ENCODE results near the gene DAPK2. TPM values are rescaled to one million over a fixed set of nuclear protein-coding genes. Genes with fewer than 3 reads are reported as not detected.

DAPK2 gene
- total RNA-seq, 1 experiment from 2014 or later = 2.3 TPM

- no peak for ATAC-seq
- H3K27ac Mint-ChIP-seq = no peak overlapping the region
- H3K4me1 Mint-ChIP-seq = no peaks in the 10 kb centered on the region
- CTCF ChIA-PET = no interaction called here
- no peaks in the 10 kb centered on the region for H3K36me3 Mint-ChIP-seq
- H3K27me3 Mint-ChIP-seq (ENCODE audit: low read depth) = no peaks in the 10 kb centered on the region
- POLR2A ChIA-PET = no interaction called here
- TF ChIP-seq ARID4B (CRISPR knock-in tag; IDR thresholded peaks at IDR 0.05; ENCODE audit: borderline replicate concordance) = no peak
- TF ChIP-seq, protein P1, sequence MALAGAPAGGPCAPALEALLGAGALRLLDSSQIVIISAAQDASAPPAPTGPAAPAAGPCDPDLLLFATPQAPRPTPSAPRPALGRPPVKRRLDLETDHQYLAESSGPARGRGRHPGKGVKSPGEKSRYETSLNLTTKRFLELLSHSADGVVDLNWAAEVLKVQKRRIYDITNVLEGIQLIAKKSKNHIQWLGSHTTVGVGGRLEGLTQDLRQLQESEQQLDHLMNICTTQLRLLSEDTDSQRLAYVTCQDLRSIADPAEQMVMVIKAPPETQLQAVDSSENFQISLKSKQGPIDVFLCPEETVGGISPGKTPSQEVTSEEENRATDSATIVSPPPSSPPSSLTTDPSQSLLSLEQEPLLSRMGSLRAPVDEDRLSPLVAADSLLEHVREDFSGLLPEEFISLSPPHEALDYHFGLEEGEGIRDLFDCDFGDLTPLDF (CRISPR knock-in tag; IDR thresholded peaks at IDR 0.05) = no peak
- no peak for TF ChIP-seq SP1 (CRISPR knock-in tag; conservative IDR thresholded peaks at IDR 0.05)
- TF ChIP-seq GTF2I (CRISPR knock-in tag; conservative IDR thresholded peaks at IDR 0.05) = no peak
- TF ChIP-seq, protein P2, sequence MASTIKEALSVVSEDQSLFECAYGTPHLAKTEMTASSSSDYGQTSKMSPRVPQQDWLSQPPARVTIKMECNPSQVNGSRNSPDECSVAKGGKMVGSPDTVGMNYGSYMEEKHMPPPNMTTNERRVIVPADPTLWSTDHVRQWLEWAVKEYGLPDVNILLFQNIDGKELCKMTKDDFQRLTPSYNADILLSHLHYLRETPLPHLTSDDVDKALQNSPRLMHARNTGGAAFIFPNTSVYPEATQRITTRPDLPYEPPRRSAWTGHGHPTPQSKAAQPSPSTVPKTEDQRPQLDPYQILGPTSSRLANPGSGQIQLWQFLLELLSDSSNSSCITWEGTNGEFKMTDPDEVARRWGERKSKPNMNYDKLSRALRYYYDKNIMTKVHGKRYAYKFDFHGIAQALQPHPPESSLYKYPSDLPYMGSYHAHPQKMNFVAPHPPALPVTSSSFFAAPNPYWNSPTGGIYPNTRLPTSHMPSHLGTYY (CRISPR knock-in tag; IDR thresholded peaks at IDR 0.05) = no peak
- TF ChIP-seq PRRX2 (CRISPR knock-in tag; IDR thresholded peaks at IDR 0.05) = no peak
- TF ChIP-seq, protein P3, sequence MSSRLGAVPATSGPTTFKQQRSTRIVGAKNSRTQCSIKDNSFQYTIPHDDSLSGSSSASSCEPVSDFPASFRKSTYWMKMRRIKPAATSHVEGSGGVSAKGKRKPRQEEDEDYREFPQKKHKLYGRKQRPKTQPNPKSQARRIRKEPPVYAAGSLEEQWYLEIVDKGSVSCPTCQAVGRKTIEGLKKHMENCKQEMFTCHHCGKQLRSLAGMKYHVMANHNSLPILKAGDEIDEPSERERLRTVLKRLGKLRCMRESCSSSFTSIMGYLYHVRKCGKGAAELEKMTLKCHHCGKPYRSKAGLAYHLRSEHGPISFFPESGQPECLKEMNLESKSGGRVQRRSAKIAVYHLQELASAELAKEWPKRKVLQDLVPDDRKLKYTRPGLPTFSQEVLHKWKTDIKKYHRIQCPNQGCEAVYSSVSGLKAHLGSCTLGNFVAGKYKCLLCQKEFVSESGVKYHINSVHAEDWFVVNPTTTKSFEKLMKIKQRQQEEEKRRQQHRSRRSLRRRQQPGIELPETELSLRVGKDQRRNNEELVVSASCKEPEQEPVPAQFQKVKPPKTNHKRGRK (CRISPR knock-in tag; IDR thresholded peaks at IDR 0.05; ENCODE audit: borderline replicate concordance) = no peak
- TF ChIP-seq GRHL2 (CRISPR knock-in tag; IDR thresholded peaks at IDR 0.05; ENCODE audit: insufficient replicate concordance, severe bottlenecking) = no peak
- TF ChIP-seq MLX (CRISPR knock-in tag; IDR thresholded peaks at IDR 0.05) = no peak
- no peak for TF ChIP-seq MXD4 (CRISPR knock-in tag; IDR thresholded peaks at IDR 0.05; ENCODE audit: borderline replicate concordance)
- no peak for TF ChIP-seq ZNF317 (CRISPR knock-in tag; IDR thresholded peaks at IDR 0.05; ENCODE audit: borderline replicate concordance, low read depth)
- TF ChIP-seq, protein P4, sequence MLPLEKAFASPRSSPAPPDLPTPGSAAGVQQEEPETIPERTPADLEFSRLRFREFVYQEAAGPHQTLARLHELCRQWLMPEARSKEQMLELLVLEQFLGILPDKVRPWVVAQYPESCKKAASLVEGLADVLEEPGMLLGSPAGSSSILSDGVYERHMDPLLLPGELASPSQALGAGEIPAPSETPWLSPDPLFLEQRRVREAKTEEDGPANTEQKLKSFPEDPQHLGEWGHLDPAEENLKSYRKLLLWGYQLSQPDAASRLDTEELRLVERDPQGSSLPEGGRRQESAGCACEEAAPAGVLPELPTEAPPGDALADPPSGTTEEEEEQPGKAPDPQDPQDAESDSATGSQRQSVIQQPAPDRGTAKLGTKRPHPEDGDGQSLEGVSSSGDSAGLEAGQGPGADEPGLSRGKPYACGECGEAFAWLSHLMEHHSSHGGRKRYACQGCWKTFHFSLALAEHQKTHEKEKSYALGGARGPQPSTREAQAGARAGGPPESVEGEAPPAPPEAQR (CRISPR knock-in tag; IDR thresholded peaks at IDR 0.05) = no peak
- TF ChIP-seq GABPB1 (CRISPR knock-in tag; IDR thresholded peaks at IDR 0.05) = no peak
- TF ChIP-seq JAZF1 (CRISPR knock-in tag; IDR thresholded peaks at IDR 0.05) = no peak
- TF ChIP-seq E2F5 (CRISPR knock-in tag; IDR thresholded peaks at IDR 0.05) = no peak
- no peak for TF ChIP-seq TCF7 (CRISPR knock-in tag; IDR thresholded peaks at IDR 0.05; ENCODE audit: low read depth)
- no peak for TF ChIP-seq ETV6 (CRISPR knock-in tag; IDR thresholded peaks at IDR 0.05)
- no peaks in the 10 kb centered on the region for H3K9me3 Mint-ChIP-seq
- H3K4me3 Mint-ChIP-seq = no peak overlapping the region
- DNase-seq (ENCODE audit: low spot score) = no peak
These were observed 28.6 kb downstream of the DAPK2 start for GRCh38 chr15:64017591-64018163.

All from WTC11 (cell line).